ENCODE data around the gene IFITM2. TPM values are rescaled to one million over a fixed set of nuclear protein-coding genes. Genes with fewer than 3 reads are reported as not detected.

The IFITM2 gene
- total RNA-seq, 4 donors from 2014 or later, result 37.8 to 80.9 (median 44.9) TPM

DNA sequence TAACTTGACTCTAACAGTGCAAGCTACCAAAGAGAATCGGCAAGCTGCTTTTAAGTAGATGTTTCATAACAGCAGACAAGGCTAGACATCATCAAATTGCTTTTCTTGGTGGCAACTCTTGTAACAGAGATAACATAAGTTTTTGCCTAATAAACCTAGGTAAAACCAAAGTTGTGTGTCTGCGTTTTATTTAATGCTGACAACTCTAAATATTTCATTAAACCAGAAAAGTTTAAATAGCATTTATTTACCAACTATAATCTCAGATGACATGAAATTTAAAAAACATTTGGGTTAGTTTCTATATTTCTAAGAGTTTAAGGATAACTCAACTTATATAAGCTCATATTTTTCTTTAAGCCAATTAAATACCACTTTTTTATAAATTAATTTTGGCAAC lies 32.3 kb downstream of the IFITM2 start:
- H3K36me3 ChIP-seq, result no peaks in the 10 kb centered on the region
- H3K4me1 ChIP-seq, result peaks cover 8 to 16% of the 10 kb centered on the region in 2 donors
- TF ChIP-seq, protein P1, sequence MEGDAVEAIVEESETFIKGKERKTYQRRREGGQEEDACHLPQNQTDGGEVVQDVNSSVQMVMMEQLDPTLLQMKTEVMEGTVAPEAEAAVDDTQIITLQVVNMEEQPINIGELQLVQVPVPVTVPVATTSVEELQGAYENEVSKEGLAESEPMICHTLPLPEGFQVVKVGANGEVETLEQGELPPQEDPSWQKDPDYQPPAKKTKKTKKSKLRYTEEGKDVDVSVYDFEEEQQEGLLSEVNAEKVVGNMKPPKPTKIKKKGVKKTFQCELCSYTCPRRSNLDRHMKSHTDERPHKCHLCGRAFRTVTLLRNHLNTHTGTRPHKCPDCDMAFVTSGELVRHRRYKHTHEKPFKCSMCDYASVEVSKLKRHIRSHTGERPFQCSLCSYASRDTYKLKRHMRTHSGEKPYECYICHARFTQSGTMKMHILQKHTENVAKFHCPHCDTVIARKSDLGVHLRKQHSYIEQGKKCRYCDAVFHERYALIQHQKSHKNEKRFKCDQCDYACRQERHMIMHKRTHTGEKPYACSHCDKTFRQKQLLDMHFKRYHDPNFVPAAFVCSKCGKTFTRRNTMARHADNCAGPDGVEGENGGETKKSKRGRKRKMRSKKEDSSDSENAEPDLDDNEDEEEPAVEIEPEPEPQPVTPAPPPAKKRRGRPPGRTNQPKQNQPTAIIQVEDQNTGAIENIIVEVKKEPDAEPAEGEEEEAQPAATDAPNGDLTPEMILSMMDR (IDR thresholded peaks at IDR 0.05 in 4 of 5, conservative IDR thresholded peaks at IDR 0.05 in 1 of 5), result no peak
- no peak for TF ChIP-seq POLR2A (IDR thresholded peaks at IDR 0.05)
- DNase-seq (no peak), ATAC-seq (no peak)
- H3K27me3 ChIP-seq, result peaks cover 0 to 2% (median 0%) of the 10 kb centered on the region in 3 donors
- H3K27ac ChIP-seq, result no peak overlapping the region
- H3K9me3 ChIP-seq, result no peaks in the 10 kb centered on the region
- H3K4me3 ChIP-seq, result no peak overlapping the region
- intact Hi-C loops (cut with DNase I; ENCODE audit: low total_unique reads) (no loop called here), in situ Hi-C loops (cut with MboI; ENCODE audit: low sequenced_read_pairs in 4 of 4) (no loop called here)

DNA sequence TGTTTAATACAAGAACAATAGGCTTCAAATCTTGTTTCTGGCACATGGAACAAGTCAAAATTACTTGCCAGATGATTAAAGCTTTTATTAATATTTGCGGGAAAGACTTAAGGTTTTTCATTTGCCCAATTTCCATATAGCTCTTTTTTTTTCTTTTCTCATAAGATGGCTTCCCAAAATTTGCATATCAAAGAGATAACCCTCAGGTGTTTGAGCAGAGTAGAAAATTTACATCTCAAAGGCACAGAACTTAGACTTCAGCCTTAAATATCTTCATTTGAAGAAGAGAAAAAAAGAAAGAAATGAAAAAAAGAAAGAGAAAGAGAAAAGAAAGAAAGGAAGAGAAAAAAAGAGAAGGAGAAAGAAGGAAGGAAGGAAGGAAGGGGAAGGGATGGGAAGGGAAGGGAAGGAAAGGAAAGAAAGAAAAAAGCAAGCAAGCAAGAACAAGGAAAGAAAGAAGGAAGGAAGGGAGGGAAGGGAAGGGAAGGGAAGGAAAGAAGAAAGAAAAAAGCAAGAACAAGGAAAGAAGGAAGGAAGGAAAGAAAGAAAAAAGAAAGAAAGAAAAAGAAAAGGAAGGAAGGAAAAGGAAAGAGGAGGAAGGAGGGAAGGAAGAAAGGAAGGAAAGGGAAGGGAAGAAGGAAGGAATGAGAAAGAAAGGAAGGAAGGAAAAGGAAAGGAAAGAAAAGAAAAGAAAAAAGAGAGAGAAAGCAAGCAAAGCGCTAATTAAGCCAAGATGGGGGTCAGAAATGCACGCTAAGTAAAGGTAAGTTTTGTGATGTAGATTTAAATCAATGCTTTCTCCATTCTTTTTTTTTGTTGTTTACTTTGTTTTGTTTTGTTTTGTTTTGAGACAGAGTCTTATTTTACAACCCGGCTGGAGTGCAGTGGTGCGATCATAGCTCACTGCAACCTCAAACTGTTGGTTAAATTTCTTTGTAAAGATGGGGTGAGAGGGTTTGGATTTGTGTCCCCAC lies 33.2 kb downstream of the IFITM2 start:
- no peak for ATAC-seq
- in situ Hi-C loops (cut with MboI; ENCODE audit: low sequenced_read_pairs in 4 of 4) (no loop called here), intact Hi-C loops (cut with DNase I; ENCODE audit: low total_unique reads) (no loop called here)
- peaks cover 0 to 2% (median 0%) of the 10 kb centered on the region in 3 donors for H3K27me3 ChIP-seq
- H3K36me3 ChIP-seq, result no peaks in the 10 kb centered on the region
- peak overlapping the region in 1 of 4 donors; percentile 53 for H3K27ac ChIP-seq
- no peak for TF ChIP-seq POLR2A (IDR thresholded peaks at IDR 0.05)
- TF ChIP-seq, protein P1 (IDR thresholded peaks at IDR 0.05 in 4 of 5, conservative IDR thresholded peaks at IDR 0.05 in 1 of 5), result no peak
- no peak overlapping the region for H3K4me3 ChIP-seq
- H3K9me3 ChIP-seq, result no peaks in the 10 kb centered on the region
- DNase-seq, result no peak
- peaks cover under 1 to 10% of the 10 kb centered on the region in 2 donors for H3K4me1 ChIP-seq

DNA sequence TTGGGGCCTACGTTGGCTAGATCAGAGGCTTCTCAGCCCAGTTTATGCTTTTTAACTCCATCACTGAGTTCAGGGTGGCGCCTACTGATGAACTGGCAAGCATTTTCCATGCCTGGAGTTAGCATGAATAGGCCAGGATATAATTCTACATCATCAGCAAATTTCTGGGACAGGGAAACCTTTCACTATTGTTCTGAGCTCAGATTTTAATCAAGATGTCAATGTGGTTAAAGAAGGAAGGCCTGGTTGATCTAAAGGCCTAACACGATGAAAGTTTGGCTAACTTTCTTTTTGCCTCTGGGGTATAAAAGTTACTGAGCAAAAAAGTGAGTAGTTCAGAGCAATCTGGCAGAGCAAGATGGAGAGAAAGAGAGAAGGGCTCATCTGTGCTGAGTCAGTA lies 34.7 kb downstream of the IFITM2 start:
- no peak overlapping the region for H3K4me3 ChIP-seq
- no peaks in the 10 kb centered on the region for H3K36me3 ChIP-seq
- intact Hi-C loops (cut with DNase I; ENCODE audit: low total_unique reads), result no loop called here
- no peak for DNase-seq
- H3K9me3 ChIP-seq, result no peaks in the 10 kb centered on the region
- in situ Hi-C loops (cut with MboI; ENCODE audit: low sequenced_read_pairs in 4 of 4), result no loop called here
- peak overlapping the region; percentile 27 to 57 (median 41) for H3K27ac ChIP-seq
- TF ChIP-seq POLR2A (IDR thresholded peaks at IDR 0.05), result no peak
- TF ChIP-seq, protein P1 (IDR thresholded peaks at IDR 0.05 in 4 of 5, conservative IDR thresholded peaks at IDR 0.05 in 1 of 5), result no peak
- H3K4me1 ChIP-seq, result no peaks in the 10 kb centered on the region
- peaks cover 0 to 2% (median 0%) of the 10 kb centered on the region in 3 donors for H3K27me3 ChIP-seq
- peak; percentile 24 to 33 for ATAC-seq

DNA sequence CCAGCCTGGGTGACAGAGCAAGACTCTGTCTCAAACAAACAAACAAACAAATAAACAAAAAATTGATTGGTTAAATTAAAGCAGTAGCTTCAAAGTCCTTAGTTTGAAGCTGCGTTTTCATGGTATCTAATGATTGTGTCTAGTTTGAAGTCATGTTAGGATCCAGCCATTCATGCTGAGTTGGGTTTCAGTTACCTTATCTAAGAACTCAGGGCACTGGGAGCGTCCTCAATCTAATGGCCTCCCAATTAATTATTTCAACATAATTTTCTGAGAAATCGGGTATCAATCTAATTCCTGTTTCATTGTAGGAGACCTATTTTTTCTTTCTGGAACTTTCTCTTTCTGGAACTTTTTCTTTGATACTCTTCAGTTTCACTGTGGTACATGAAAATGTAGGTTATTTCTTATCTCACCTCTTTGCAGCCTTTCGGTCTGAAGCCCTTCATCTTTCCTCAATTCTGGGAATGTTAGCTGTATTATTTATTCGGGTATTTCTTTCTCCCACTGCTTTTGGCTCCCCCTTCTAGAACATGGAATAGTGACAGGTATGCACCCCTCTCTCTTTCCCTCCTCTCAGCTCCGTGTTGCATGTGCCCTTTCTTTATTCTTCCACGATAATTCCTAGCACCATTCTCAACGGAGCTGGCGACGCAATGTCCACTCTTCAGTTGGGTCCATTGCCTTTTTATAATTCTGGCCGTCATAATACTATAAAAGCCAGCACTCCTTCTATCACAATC lies 37.4 kb downstream of the IFITM2 start:
- ATAC-seq (no peak), DNase-seq (no peak)
- Histone ChIP-seq H3K36me3 (no peaks in the 10 kb centered on the region), H3K4me1 (no peaks in the 10 kb centered on the region), H3K4me3 (no peak overlapping the region), H3K27me3 (no peaks in the 10 kb centered on the region), H3K9me3 (no peaks in the 10 kb centered on the region), H3K27ac (no peak overlapping the region)
- in situ Hi-C loops (cut with MboI; ENCODE audit: low sequenced_read_pairs in 4 of 4) (no loop called here), intact Hi-C loops (cut with DNase I; ENCODE audit: low total_unique reads) (no loop called here)
- TF ChIP-seq POLR2A (IDR thresholded peaks at IDR 0.05), result no peak
- TF ChIP-seq, protein P1 (IDR thresholded peaks at IDR 0.05 in 4 of 5, conservative IDR thresholded peaks at IDR 0.05 in 1 of 5), result no peak
